A549 (cell line): ENCODE results near the gene GPATCH2. TPM values are rescaled to one million over a fixed set of nuclear protein-coding genes. Genes with fewer than 3 reads are reported as not detected.

Experiments used
- ATAC-seq, 2 experiments: fragments of 200-7000 bp in 1 of 2; fragments of >200 bp in 1 of 2; cut with Nextera tagmentation in 1 of 2; cut with Tn5 transposase in 1 of 2; 3 replicates each; pipeline versions ENCODE4 v1.8.0 to v1.9.1; 2018 to 2020; ENCODE audit warnings: mild to moderate bottlenecking in 1 of 2, moderate library complexity in 1 of 2
- CTCF ChIA-PET: fragments of 300-600 bp; sonication (Branson Sonifier 250); formaldehyde crosslinking; extraction: SDS; loops from one replicate; lab custom pipeline; 2021; ENCODE audit warnings: antibody characterized with exemption, inconsistent platforms; lab: Yijun Ruan, JAX
- POLR2A ChIA-PET: fragments of 350-600 bp; formaldehyde crosslinking; extraction: SDS; loops from one replicate; lab custom pipeline; 2021; ENCODE audit warnings: antibody characterized with exemption, inconsistent platforms; lab: Yijun Ruan, JAX
- DNase-seq, 2 experiments: peaks; one replicate each; pipeline versions ENCODE4 v3.0.0 to v3.0.0-alpha.2; 2011 to 2016; ENCODE audit warnings: low read depth in 1 of 2, low spot score in 1 of 2
- FAIRE-seq: peaks from 2 replicates; lab custom pipeline; 2011; peaks lifted over from hg19 to GRCh38; lab: Jason Lieb, UNC
- H3K27ac ChIP-seq, 2 experiments: fragments of >200 bp; sonication (Bioruptor Twin); formaldehyde crosslinking; 3 replicates each; pipeline ENCODE4 v1.5.1; 2016 to 2017
- H3K4me1 ChIP-seq: fragments of >200 bp; sonication (Bioruptor Twin); formaldehyde crosslinking; 3 replicates; pipeline ENCODE4 v1.6.1; 2016
- H3K4me2 ChIP-seq: fragments of >200 bp; sonication (Bioruptor Twin); formaldehyde crosslinking; 3 replicates; pipeline ENCODE4 v1.6.1; 2016
- H3K4me3 ChIP-seq: fragments of >200 bp; sonication (Bioruptor Twin); formaldehyde crosslinking; 3 replicates; pipeline ENCODE4 v1.5.1; 2016
- H3K9me3 ChIP-seq: fragments of >200 bp; sonication (Bioruptor Twin); formaldehyde crosslinking; 3 replicates; pipeline ENCODE4 v1.6.1; 2016
- BHLHE40 ChIP-seq: IDR thresholded peaks from 2 replicates; pipeline ENCODE4 v1.6.1; 2012; ENCODE audit warnings: low read depth, low read length, inconsistent platforms
- CBX8 ChIP-seq: fragments of 200-600 bp; sonication (generic); IDR thresholded peaks from 2 replicates; pipeline ENCODE4 v1.6.1; 2016
- CHD4 ChIP-seq: fragments of 200-600 bp; sonication (generic); IDR thresholded peaks from 2 replicates; pipeline ENCODE4 v1.6.1; 2016; ENCODE audit warnings: antibody characterized with exemption, mild to moderate bottlenecking, borderline replicate concordance
- EHF ChIP-seq: fragments of 250-450 bp; sonication (Bioruptor Pico); IDR thresholded peaks from 2 replicates; pipeline ENCODE4 v1.5.0; 2020; ENCODE audit warnings: mild to moderate bottlenecking
- EHMT2 ChIP-seq: fragments of 200-600 bp; sonication (generic); IDR thresholded peaks from 2 replicates; pipeline ENCODE4 v1.6.1; 2016; ENCODE audit warnings: antibody characterized with exemption, low read depth, mild to moderate bottlenecking, moderate library complexity
- EP300 ChIP-seq, 2 experiments: fragments of >200 bp; sonication (Bioruptor Twin); formaldehyde crosslinking; IDR thresholded peaks; 2 replicates in 1 of 2; 3 replicates in 1 of 2; pipeline ENCODE4 v1.6.1; 2016 to 2017
- ESRRA ChIP-seq: fragments of 150-350 bp; IDR thresholded peaks from 2 replicates; pipeline ENCODE4 v1.6.1; 2014; ENCODE audit warnings: mild to moderate bottlenecking, low read length, borderline replicate concordance
- FOXS1 ChIP-seq: fragments of 250-450 bp; sonication (Bioruptor Pico); IDR thresholded peaks from 2 replicates; pipeline ENCODE4 v1.5.0; 2020; ENCODE audit warnings: mild to moderate bottlenecking, moderate library complexity
- GATA3 ChIP-seq: IDR thresholded peaks from 2 replicates; pipeline ENCODE4 v1.6.1; 2012; ENCODE audit warnings: borderline replicate concordance
- HES2 ChIP-seq: fragments of >200 bp; sonication (Bioruptor Twin); formaldehyde crosslinking; IDR thresholded peaks from 2 replicates; pipeline ENCODE4 v1.6.1; 2016
- HOXB13 ChIP-seq: fragments of 250-450 bp; sonication (Bioruptor Pico); IDR thresholded peaks from 2 replicates; pipeline ENCODE4 v1.5.0; 2020; ENCODE audit warnings: low read depth, mild to moderate bottlenecking, moderate library complexity
- HOXB5 ChIP-seq: fragments of 250-450 bp; sonication (Bioruptor Pico); IDR thresholded peaks from 2 replicates; pipeline ENCODE4 v1.5.0; 2020; ENCODE audit warnings: mild to moderate bottlenecking, moderate library complexity
- JUN ChIP-seq, 2 experiments: fragments of >200 bp; sonication (Bioruptor Twin); formaldehyde crosslinking; IDR thresholded peaks; 2 replicates in 1 of 2; 3 replicates in 1 of 2; pipeline ENCODE4 v1.6.1; 2016 to 2017
- MAFK ChIP-seq: fragments of 450-650 bp; IDR thresholded peaks from 2 replicates; pipeline ENCODE4 v1.6.1; 2014; ENCODE audit not compliant: partially characterized antibody
- MAX ChIP-seq: IDR thresholded peaks from 2 replicates; pipeline ENCODE4 v1.6.1; 2012
- MAZ ChIP-seq: fragments of 150-350 bp; IDR thresholded peaks from 2 replicates; pipeline ENCODE4 v1.6.1; 2014; ENCODE audit warnings: antibody characterized with exemption, low read depth, low read length, borderline replicate concordance
- MYC ChIP-seq: IDR thresholded peaks from 2 replicates; pipeline ENCODE4 v1.6.1; 2012; ENCODE audit warnings: mild to moderate bottlenecking, inconsistent platforms, low read length, improper control_type of control experiment, borderline replicate concordance
- NR3C1 ChIP-seq: fragments of >200 bp; sonication (Bioruptor Twin); formaldehyde crosslinking; IDR thresholded peaks from 3 replicates; pipeline ENCODE4 v1.6.1; 2017
- POLR2A ChIP-seq: IDR thresholded peaks from 2 replicates; pipeline ENCODE4 v1.6.1; 2012; ENCODE audit warnings: mild to moderate bottlenecking, low read length
- SREBF2 ChIP-seq: fragments of 450-650 bp; IDR thresholded peaks from 2 replicates; pipeline ENCODE4 v1.6.1; 2014; ENCODE audit warnings: mild to moderate bottlenecking, moderate library complexity
- ZFP36 ChIP-seq: fragments of 450-650 bp; IDR thresholded peaks from 2 replicates; pipeline ENCODE4 v1.6.1; 2014; ENCODE audit warnings: borderline replicate concordance; ENCODE audit not compliant: partially characterized antibody
- ZNF302 ChIP-seq: fragments of 250-450 bp; sonication (Bioruptor Pico); IDR thresholded peaks from 2 replicates; pipeline ENCODE4 v1.9.0; 2021; ENCODE audit warnings: inconsistent platforms, mild to moderate bottlenecking, moderate library complexity
- ZSCAN20 ChIP-seq: fragments of 250-450 bp; sonication (Bioruptor Pico); IDR thresholded peaks from 2 replicates; pipeline ENCODE4 v1.8.0; 2022; ENCODE audit warnings: mild to moderate bottlenecking, moderate library complexity
- WGBS: methylation state at CpG from one replicate; pipeline ENCODE4 v1.1.6; 2017; ENCODE audit errors: missing lambda C conversion rate; 5-methylcytosine and 5-hydroxymethylcytosine counted together
- polyA plus RNA-seq, 4 experiments: library from polyadenylated mRNA; depleted of rRNA in 3 of 4; stranded (reverse); fragments of >200 nt; fragmentation: RNase III in 1 of 4; extraction: RNeasy Plus Mini Kit Qiagen cat#74134 plus additional on column Dnase treatment in 1 of 4; gene quantifications; 2 replicates in 3 of 4; 3 replicates in 1 of 4; pipeline ENCODE4 v1.2.3, GENCODE V29; 2011 to 2017
- TF ChIP-seq, protein P1 (sequence below): fragments of >200 bp; sonication (Bioruptor Twin); formaldehyde crosslinking; IDR thresholded peaks from 3 replicates; pipeline ENCODE4 v1.6.1; 2016
- TF ChIP-seq, protein P2 (sequence below): fragments of 150-350 bp; IDR thresholded peaks from 2 replicates; pipeline ENCODE4 v1.6.1; 2014; ENCODE audit warnings: low read depth, mild to moderate bottlenecking, low read length
- TF ChIP-seq, protein P3 (sequence below): fragments of 450-650 bp; IDR thresholded peaks from 2 replicates; pipeline ENCODE4 v1.6.1; 2014; ENCODE audit warnings: antibody characterized with exemption
- TF ChIP-seq, protein P4 (sequence below): fragments of 250-450 bp; sonication (Bioruptor Pico); IDR thresholded peaks from 2 replicates; pipeline ENCODE4 v1.5.0; 2021; ENCODE audit warnings: mild to moderate bottlenecking, moderate library complexity, borderline replicate concordance
- TF ChIP-seq, protein P5 (sequence below): IDR thresholded peaks from 2 replicates; pipeline ENCODE4 v1.6.1; 2012

GPATCH2 gene
- polyA plus RNA-seq, 2 of the 4 experiments (the other 2 are of a cell fraction), result 10.8 to 18.6 TPM

- TF ChIP-seq, protein P1, sequence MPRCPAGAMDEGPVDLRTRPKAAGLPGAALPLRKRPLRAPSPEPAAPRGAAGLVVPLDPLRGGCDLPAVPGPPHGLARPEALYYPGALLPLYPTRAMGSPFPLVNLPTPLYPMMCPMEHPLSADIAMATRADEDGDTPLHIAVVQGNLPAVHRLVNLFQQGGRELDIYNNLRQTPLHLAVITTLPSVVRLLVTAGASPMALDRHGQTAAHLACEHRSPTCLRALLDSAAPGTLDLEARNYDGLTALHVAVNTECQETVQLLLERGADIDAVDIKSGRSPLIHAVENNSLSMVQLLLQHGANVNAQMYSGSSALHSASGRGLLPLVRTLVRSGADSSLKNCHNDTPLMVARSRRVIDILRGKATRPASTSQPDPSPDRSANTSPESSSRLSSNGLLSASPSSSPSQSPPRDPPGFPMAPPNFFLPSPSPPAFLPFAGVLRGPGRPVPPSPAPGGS, result no peak
- TF ChIP-seq, protein P2, sequence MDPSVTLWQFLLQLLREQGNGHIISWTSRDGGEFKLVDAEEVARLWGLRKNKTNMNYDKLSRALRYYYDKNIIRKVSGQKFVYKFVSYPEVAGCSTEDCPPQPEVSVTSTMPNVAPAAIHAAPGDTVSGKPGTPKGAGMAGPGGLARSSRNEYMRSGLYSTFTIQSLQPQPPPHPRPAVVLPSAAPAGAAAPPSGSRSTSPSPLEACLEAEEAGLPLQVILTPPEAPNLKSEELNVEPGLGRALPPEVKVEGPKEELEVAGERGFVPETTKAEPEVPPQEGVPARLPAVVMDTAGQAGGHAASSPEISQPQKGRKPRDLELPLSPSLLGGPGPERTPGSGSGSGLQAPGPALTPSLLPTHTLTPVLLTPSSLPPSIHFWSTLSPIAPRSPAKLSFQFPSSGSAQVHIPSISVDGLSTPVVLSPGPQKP, result no peak
- no peak for TF ChIP-seq SREBF2
- TF ChIP-seq ZNF302, result no peak
- TF ChIP-seq HOXB5 (CRISPR knock-in tag), result no peak
- no peak for TF ChIP-seq ZFP36
- no peak for TF ChIP-seq EHMT2
- no peak for TF ChIP-seq EHF (CRISPR knock-in tag)
- TF ChIP-seq MAX, result no peak
- no peak for TF ChIP-seq ZSCAN20 (CRISPR knock-in tag)
- no peak for TF ChIP-seq POLR2A
Measured at GRCh38 chr1:217564833-217565232, 66.1 kb downstream of the GPATCH2 start (continued).

GRCh38 chr1:217564207-217564606 lies 66.7 kb downstream of the GPATCH2 start:
- ATAC-seq (no peak), DNase-seq (no peak), FAIRE-seq (no peak)
- Histone ChIP-seq H3K9me3 (no peaks in the 10 kb centered on the region), H3K4me2 (no peak overlapping the region), H3K27ac (no peak overlapping the region), H3K4me1 (peaks cover 16% of the 10 kb centered on the region), H3K4me3 (no peak overlapping the region)
- POLR2A ChIA-PET, result no interaction called here
- TF ChIP-seq ESRRA (no peak), NR3C1 (no peak), CHD4 (no peak), POLR2A (no peak), HES2 (no peak), HOXB13 (CRISPR knock-in tag) (no peak), ZSCAN20 (CRISPR knock-in tag) (no peak), CBX8 (no peak), EHF (CRISPR knock-in tag) (no peak), BHLHE40 (no peak)
- TF ChIP-seq, protein P1, result no peak
- TF ChIP-seq, protein P3, sequence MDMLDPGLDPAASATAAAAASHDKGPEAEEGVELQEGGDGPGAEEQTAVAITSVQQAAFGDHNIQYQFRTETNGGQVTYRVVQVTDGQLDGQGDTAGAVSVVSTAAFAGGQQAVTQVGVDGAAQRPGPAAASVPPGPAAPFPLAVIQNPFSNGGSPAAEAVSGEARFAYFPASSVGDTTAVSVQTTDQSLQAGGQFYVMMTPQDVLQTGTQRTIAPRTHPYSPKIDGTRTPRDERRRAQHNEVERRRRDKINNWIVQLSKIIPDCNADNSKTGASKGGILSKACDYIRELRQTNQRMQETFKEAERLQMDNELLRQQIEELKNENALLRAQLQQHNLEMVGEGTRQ, result no peak
- WGBS, result 88% methylated on average over 6 of the region's 6 CpGs
- CTCF ChIA-PET, result no interaction called here

GRCh38 chr1:217563179-217563578 lies 67.7 kb downstream of the GPATCH2 start:
- FAIRE-seq (no peak), DNase-seq (no peak), ATAC-seq (no peak)
- no peak overlapping the region for H3K27ac ChIP-seq
- H3K4me2 ChIP-seq, result peak overlapping the region; percentile 61
- ChIA-PET POLR2A (interaction anchor here (1.2 kb wide), 1 partner anchor 68 kb away, joined by 7 read pairs; the partner anchor contains the start of genes GPATCH2 and SPATA17), CTCF (no interaction called here)
- H3K4me3 ChIP-seq, result no peak overlapping the region
- H3K4me1 ChIP-seq, result peaks cover 16% of the 10 kb centered on the region
- H3K9me3 ChIP-seq, result no peaks in the 10 kb centered on the region
- TF ChIP-seq, protein P4, sequence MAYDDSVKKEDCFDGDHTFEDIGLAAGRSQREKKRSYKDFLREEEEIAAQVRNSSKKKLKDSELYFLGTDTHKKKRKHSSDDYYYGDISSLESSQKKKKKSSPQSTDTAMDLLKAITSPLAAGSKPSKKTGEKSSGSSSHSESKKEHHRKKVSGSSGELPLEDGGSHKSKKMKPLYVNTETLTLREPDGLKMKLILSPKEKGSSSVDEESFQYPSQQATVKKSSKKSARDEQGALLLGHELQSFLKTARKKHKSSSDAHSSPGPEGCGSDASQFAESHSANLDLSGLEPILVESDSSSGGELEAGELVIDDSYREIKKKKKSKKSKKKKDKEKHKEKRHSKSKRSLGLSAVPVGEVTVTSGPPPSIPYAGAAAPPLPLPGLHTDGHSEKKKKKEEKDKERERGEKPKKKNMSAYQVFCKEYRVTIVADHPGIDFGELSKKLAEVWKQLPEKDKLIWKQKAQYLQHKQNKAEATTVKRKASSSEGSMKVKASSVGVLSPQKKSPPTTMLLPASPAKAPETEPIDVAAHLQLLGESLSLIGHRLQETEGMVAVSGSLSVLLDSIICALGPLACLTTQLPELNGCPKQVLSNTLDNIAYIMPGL (CRISPR knock-in tag), result no peak
- TF ChIP-seq JUN (IDR thresholded peaks at IDR 0.05) (no peak), GATA3 (no peak), MAFK (no peak), MAZ (no peak), FOXS1 (CRISPR knock-in tag) (no peak), EP300 (IDR thresholded peaks at IDR 0.05) (no peak), MYC (no peak), HES2 (no peak)
- TF ChIP-seq, protein P3, result no peak
- TF ChIP-seq, protein P5, sequence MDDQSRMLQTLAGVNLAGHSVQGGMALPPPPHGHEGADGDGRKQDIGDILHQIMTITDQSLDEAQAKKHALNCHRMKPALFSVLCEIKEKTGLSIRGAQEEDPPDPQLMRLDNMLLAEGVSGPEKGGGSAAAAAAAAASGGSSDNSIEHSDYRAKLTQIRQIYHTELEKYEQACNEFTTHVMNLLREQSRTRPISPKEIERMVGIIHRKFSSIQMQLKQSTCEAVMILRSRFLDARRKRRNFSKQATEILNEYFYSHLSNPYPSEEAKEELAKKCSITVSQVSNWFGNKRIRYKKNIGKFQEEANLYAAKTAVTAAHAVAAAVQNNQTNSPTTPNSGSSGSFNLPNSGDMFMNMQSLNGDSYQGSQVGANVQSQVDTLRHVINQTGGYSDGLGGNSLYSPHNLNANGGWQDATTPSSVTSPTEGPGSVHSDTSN, result no peak
